ENCODE data around the gene MGAT5.

Gene MGAT5

DNA sequence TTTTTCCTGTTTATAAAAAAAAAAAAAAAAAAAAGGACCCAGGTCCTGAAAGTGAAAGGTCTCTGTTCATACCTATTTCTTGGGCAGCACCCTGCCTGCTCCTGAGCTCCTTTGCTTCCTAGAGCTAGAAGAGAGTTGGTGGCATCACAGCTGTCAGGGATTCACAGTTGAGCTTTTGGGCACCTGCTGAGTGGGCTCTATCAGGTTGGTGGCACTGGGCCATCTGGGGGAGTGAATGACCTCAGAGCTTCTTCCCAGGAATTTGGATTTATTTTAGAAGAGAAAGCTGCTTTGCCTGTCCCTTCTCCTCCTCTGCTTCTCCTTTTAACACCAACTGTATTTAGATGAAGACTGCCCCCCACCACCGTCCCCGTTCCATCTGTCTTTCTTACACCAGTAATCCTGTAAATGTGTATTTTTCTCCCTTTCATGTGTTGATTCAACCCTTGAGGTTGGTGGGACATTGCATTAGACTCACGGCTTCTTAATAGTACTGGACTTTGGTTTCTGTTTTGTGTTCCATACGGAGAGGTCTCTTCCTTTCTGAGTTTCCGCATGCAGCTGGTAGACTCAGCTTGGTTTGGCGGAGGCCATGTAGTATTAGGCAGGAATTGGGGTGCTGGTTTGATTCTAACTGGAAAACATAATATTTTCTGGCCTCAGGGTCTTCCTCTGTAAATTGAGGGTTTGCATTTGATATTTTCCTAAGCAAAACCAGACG lies 7.6 kb upstream of the MGAT5 start:
- no peaks in the 10 kb centered on the region for H3K36me3 ChIP-seq (ENCODE audit: control insufficient read depth, insufficient read depth, low read length)
- H3K4me3 ChIP-seq (ENCODE audit: low read length): no peak overlapping the region
- H3K27me3 ChIP-seq (ENCODE audit: control insufficient read depth, insufficient read depth, low read length): no peaks in the 10 kb centered on the region
- H3K9ac ChIP-seq (ENCODE audit: low read length): peak overlapping the region; percentile 38
- H3K9me3 ChIP-seq (ENCODE audit: control insufficient read depth, low read length): no peaks in the 10 kb centered on the region
- peaks cover 27% of the 10 kb centered on the region for H3K4me1 ChIP-seq (ENCODE audit: control insufficient read depth, insufficient read depth, low read length)

GRCh38 chr2:134247679-134248078 lies 6.2 kb upstream of the MGAT5 start:
- Histone ChIP-seq H3K36me3 (ENCODE audit: control insufficient read depth, insufficient read depth, low read length) (no peaks in the 10 kb centered on the region), H3K4me3 (ENCODE audit: low read length) (no peak overlapping the region), H3K9ac (ENCODE audit: low read length) (no peak overlapping the region), H3K9me3 (ENCODE audit: control insufficient read depth, low read length) (no peaks in the 10 kb centered on the region), H3K4me1 (ENCODE audit: control insufficient read depth, insufficient read depth, low read length) (peaks cover 37% of the 10 kb centered on the region), H3K27me3 (ENCODE audit: control insufficient read depth, insufficient read depth, low read length) (no peaks in the 10 kb centered on the region)

GRCh38 chr2:134248913-134249312 lies 5.0 kb upstream of the MGAT5 start:
- Histone ChIP-seq H3K4me3 (ENCODE audit: low read length) (no peak overlapping the region), H3K9me3 (ENCODE audit: control insufficient read depth, low read length) (no peaks in the 10 kb centered on the region), H3K27me3 (ENCODE audit: control insufficient read depth, insufficient read depth, low read length) (no peaks in the 10 kb centered on the region), H3K4me1 (ENCODE audit: control insufficient read depth, insufficient read depth, low read length) (peaks cover 49% of the 10 kb centered on the region), H3K36me3 (ENCODE audit: control insufficient read depth, insufficient read depth, low read length) (no peaks in the 10 kb centered on the region), H3K9ac (ENCODE audit: low read length) (no peak overlapping the region)

DNA sequence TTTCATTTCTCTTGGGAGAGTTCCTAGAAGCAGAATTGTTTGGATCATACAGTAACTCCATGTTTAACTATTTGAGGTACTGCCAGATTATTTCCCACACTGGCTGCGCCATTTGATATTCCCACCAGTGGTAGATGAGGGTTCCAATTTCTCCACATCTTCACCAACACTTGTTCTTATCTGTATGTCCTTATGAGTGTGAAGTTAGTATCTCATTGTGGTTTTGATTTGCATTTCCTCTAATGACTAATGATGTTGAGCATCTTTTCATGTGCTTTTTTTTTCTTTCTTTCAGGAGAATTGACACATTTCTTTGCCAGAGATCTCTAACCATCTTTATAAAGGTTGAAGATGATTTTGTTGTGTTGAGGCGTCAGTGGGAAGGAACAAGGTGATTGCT lies 4.1 kb upstream of the MGAT5 start:
- peaks cover 51% of the 10 kb centered on the region for H3K4me1 ChIP-seq (ENCODE audit: control insufficient read depth, insufficient read depth, low read length)
- H3K9ac ChIP-seq (ENCODE audit: low read length): no peak overlapping the region
- no peaks in the 10 kb centered on the region for H3K36me3 ChIP-seq (ENCODE audit: control insufficient read depth, insufficient read depth, low read length)
- H3K9me3 ChIP-seq (ENCODE audit: control insufficient read depth, low read length): no peaks in the 10 kb centered on the region
- no peak overlapping the region for H3K4me3 ChIP-seq (ENCODE audit: low read length)
- H3K27me3 ChIP-seq (ENCODE audit: control insufficient read depth, insufficient read depth, low read length): no peaks in the 10 kb centered on the region

DNA sequence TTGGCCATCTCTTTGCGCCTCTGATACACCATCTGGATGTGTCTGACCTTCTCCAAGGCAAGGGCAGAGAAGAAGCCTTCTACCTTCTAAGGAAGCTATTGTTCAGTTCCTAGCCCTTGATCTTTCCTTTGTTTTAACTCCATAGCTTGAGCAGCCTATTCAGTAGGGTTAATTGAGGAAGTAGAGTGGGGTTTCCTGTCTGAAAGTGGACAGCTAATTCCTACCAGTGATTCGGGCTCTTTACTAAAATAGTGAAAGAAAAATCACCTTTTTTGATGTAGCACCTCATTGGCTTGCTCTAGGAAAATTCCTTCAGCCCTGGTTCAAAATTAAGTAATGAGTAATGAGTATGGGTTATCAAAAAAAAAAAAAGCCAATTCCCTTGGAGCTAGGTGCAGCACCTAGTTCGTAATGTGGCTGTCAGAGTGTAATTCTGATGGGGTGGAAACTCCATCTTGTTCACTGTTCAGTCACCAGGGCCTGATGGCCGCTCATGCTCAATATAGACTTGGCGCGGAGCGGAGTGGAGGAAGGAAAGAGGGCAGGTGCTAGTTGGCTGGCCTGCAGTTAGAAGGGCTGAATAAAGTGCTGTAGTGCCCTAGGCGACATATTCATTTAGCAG lies 2.9 kb upstream of the MGAT5 start:
- Histone ChIP-seq H3K9ac (ENCODE audit: low read length) (no peak overlapping the region), H3K9me3 (ENCODE audit: control insufficient read depth, low read length) (no peaks in the 10 kb centered on the region), H3K4me1 (ENCODE audit: control insufficient read depth, insufficient read depth, low read length) (peaks cover 44% of the 10 kb centered on the region), H3K4me3 (ENCODE audit: low read length) (no peak overlapping the region), H3K36me3 (ENCODE audit: control insufficient read depth, insufficient read depth, low read length) (no peaks in the 10 kb centered on the region), H3K27me3 (ENCODE audit: control insufficient read depth, insufficient read depth, low read length) (no peaks in the 10 kb centered on the region)

DNA sequence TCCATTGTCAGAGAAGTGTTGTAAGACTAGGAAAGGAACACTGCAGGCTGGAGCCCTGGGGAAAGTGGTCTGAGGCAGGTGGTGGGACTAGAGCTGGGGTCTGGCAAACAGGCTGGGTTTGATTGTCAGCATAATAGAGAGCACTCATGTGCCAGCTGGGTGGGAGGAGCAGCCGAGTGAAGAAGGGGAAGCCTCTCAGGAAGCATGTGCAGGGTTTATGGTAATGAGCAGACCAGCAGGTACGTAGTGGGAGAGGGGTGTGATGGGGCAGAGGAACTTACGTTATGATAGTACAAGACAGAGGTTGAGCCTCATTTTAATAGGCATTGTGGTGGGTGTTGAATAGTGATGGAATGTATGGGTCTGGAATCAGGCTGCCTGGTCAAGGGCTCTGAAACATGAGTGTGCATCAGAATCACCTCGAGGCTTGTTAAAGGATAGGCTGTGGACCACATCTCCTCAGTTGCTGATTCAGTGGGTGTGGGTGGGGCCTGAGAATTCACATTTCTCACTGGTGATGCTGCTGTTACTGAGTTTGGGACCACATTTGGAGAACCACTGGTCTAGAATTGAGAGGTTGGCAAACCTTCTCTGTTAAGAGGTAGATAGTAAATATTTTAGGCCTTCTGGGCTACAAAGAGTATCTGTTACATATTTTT lies 1.7 kb upstream of the MGAT5 start:
- Histone ChIP-seq H3K36me3 (ENCODE audit: control insufficient read depth, insufficient read depth, low read length) (no peaks in the 10 kb centered on the region), H3K4me3 (ENCODE audit: low read length) (no peak overlapping the region), H3K9me3 (ENCODE audit: control insufficient read depth, low read length) (no peaks in the 10 kb centered on the region), H3K9ac (ENCODE audit: low read length) (no peak overlapping the region), H3K4me1 (ENCODE audit: control insufficient read depth, insufficient read depth, low read length) (peaks cover 33% of the 10 kb centered on the region), H3K27me3 (ENCODE audit: control insufficient read depth, insufficient read depth, low read length) (no peaks in the 10 kb centered on the region)

GRCh38 chr2:134253117-134253704 lies 661 bp upstream of the MGAT5 start:
- Histone ChIP-seq H3K4me3 (ENCODE audit: low read length) (no peak overlapping the region), H3K9me3 (ENCODE audit: control insufficient read depth, low read length) (no peaks in the 10 kb centered on the region), H3K4me1 (ENCODE audit: control insufficient read depth, insufficient read depth, low read length) (peaks cover 39% of the 10 kb centered on the region), H3K36me3 (ENCODE audit: control insufficient read depth, insufficient read depth, low read length) (no peaks in the 10 kb centered on the region), H3K9ac (ENCODE audit: low read length) (no peak overlapping the region), H3K27me3 (ENCODE audit: control insufficient read depth, insufficient read depth, low read length) (no peaks in the 10 kb centered on the region)

DNA sequence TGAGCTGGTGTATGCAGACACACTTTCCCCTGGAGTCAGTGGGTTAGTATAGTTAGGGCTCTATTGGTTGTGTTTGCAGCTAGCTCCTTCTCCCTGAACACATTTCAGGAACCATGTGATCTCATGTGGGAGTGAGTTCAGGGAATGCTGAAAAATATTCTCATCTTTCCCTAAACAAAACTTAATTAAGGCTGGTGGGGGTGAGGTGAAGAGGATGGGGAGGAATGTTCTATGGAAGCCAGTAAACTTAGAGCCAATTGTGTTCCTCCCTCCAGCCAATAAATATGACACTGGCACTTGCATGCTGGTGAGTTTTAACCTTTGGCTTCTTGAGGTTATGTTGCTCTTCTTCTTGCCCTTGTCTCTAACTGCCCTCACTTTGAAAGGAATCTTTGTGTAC lies 952 bp downstream of the MGAT5 start:
- Histone ChIP-seq H3K27me3 (ENCODE audit: control insufficient read depth, insufficient read depth, low read length) (no peaks in the 10 kb centered on the region), H3K4me3 (ENCODE audit: low read length) (no peak overlapping the region), H3K36me3 (ENCODE audit: control insufficient read depth, insufficient read depth, low read length) (no peaks in the 10 kb centered on the region), H3K9ac (ENCODE audit: low read length) (no peak overlapping the region), H3K4me1 (ENCODE audit: control insufficient read depth, insufficient read depth, low read length) (peaks cover 52% of the 10 kb centered on the region), H3K9me3 (ENCODE audit: control insufficient read depth, low read length) (no peaks in the 10 kb centered on the region)

DNA sequence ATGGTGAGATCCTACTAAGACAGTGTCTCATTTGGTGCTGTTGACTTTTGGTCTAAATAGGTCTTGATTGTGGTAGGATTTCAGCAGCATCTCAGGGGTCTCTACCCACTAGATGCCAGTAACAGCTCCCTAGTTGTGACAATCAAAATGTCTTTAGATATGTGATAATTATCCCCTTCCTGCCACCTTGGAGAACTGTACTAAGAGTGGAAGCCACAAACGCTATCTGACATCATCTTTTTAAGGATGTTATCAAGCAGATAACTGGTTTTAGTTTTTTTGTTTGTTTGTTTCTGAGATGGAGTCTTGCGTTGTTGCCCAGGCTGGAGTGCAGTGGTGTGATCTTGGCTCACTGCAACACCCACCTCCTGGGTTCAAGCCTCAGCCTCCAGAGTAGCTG lies 3.1 kb downstream of the MGAT5 start:
- H3K36me3 ChIP-seq (ENCODE audit: control insufficient read depth, insufficient read depth, low read length): no peaks in the 10 kb centered on the region
- no peaks in the 10 kb centered on the region for H3K27me3 ChIP-seq (ENCODE audit: control insufficient read depth, insufficient read depth, low read length)
- no peak overlapping the region for H3K4me3 ChIP-seq (ENCODE audit: low read length)
- peaks cover 65% of the 10 kb centered on the region for H3K4me1 ChIP-seq (ENCODE audit: control insufficient read depth, insufficient read depth, low read length)
- H3K9ac ChIP-seq (ENCODE audit: low read length): no peak overlapping the region
- H3K9me3 ChIP-seq (ENCODE audit: control insufficient read depth, low read length): no peaks in the 10 kb centered on the region

- H3K4me3 ChIP-seq (ENCODE audit: low read length): no peak overlapping the region
- no peaks in the 10 kb centered on the region for H3K27me3 ChIP-seq (ENCODE audit: control insufficient read depth, insufficient read depth, low read length)
- no peaks in the 10 kb centered on the region for H3K9me3 ChIP-seq (ENCODE audit: control insufficient read depth, low read length)
- peaks cover 59% of the 10 kb centered on the region for H3K4me1 ChIP-seq (ENCODE audit: control insufficient read depth, insufficient read depth, low read length)
- H3K36me3 ChIP-seq (ENCODE audit: control insufficient read depth, insufficient read depth, low read length): no peaks in the 10 kb centered on the region
- no peak overlapping the region for H3K9ac ChIP-seq (ENCODE audit: low read length)
Observed at GRCh38 chr2:134257509-134257908, 3.6 kb downstream of the MGAT5 start.

DNA sequence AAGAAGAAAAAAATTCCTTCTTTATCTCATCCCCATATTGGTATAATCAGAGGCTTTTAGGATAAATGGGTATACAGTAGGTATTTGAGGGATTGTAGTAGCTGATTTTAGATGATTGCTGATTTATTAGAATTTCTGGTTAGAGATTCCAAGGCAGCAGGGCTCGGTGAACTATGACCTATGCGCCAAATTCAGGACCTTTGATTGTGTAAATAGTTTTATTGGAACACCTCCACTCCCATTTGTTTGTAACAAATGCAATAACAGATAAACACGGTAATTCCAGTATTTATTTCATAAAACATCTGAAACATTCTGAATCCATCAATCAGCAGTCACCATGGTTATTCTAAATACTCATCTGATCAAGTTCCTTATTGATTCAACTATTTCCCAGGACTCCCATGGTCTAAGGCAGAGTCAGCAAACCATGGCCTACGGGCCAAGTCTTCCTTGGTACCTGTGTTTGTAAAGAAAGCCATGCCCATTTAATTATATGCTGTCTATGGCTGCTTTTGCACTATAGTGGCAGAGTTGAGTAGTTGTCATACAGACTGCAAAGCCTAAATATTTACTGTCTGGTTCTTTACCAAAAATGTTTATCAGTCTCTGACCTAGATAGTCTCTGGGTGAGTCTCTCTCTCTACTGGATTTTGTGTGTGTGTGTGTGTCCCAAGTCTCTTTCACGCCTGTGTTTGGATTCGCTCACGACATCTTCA lies 4.3 kb downstream of the MGAT5 start:
- H3K9ac ChIP-seq (ENCODE audit: low read length): no peak overlapping the region
- no peaks in the 10 kb centered on the region for H3K9me3 ChIP-seq (ENCODE audit: control insufficient read depth, low read length)
- H3K36me3 ChIP-seq (ENCODE audit: control insufficient read depth, insufficient read depth, low read length): no peaks in the 10 kb centered on the region
- H3K4me3 ChIP-seq (ENCODE audit: low read length): no peak overlapping the region
- no peaks in the 10 kb centered on the region for H3K27me3 ChIP-seq (ENCODE audit: control insufficient read depth, insufficient read depth, low read length)
- H3K4me1 ChIP-seq (ENCODE audit: control insufficient read depth, insufficient read depth, low read length): peaks cover 53% of the 10 kb centered on the region

All from mucosa of stomach (tissue), 1 donor.